Astrocyte (in vitro differentiated cells and primary cell): ENCODE measurements around the gene CNGA4. TPM values are rescaled to one million over a fixed set of nuclear protein-coding genes. Genes with fewer than 3 reads are reported as not detected.
A peak's percentile ranks its signal among the peaks of the same experiment; 100 is the strongest.

Experiments used
- DNase-seq: peaks from one replicate; pipeline ENCODE4 v3.0.0-alpha.2; 2010; ENCODE audit warnings: low read depth
- FAIRE-seq: peaks from 2 replicates; lab custom pipeline; 2011; peaks lifted over from hg19 to GRCh38; lab: Jason Lieb, UNC
- H2AFZ ChIP-seq: 2 replicates; pipeline ENCODE4 v1.6.0; 2012; ENCODE audit warnings: low read depth, low read length, inconsistent platforms
- H3K27ac ChIP-seq: 2 replicates; pipeline ENCODE4 v1.5.1; 2011; ENCODE audit warnings: low read depth, low read length, inconsistent platforms
- H3K27me3 ChIP-seq: 2 replicates; pipeline ENCODE4 v1.6.0; 2011; ENCODE audit warnings: low read length, inconsistent platforms; ENCODE audit not compliant: insufficient read depth
- H3K36me3 ChIP-seq: 2 replicates; pipeline ENCODE4 v1.5.1; 2011; ENCODE audit warnings: low read length, inconsistent platforms; ENCODE audit not compliant: insufficient read depth
- H3K4me1 ChIP-seq: 2 replicates; pipeline ENCODE4 v1.5.1; 2011; ENCODE audit warnings: low read length, inconsistent platforms; ENCODE audit not compliant: insufficient read depth
- H3K4me2 ChIP-seq: 2 replicates; pipeline ENCODE4 v1.6.0; 2012; ENCODE audit warnings: low read length, inconsistent platforms
- H3K4me3 ChIP-seq: 2 replicates; pipeline ENCODE4 v1.5.1; 2011; ENCODE audit warnings: low read depth, mild to moderate bottlenecking, low read length, inconsistent platforms; ENCODE audit not compliant: insufficient read depth
- H3K79me2 ChIP-seq: 2 replicates; pipeline ENCODE4 v1.6.0; 2012; ENCODE audit warnings: mild to moderate bottlenecking, low read length, inconsistent platforms; ENCODE audit not compliant: insufficient read depth
- H3K9ac ChIP-seq: 2 replicates; pipeline ENCODE4 v1.6.0; 2012; ENCODE audit warnings: mild to moderate bottlenecking, low read length, inconsistent platforms
- H3K9me3 ChIP-seq: 2 replicates; pipeline ENCODE4 v1.5.1; 2012; ENCODE audit warnings: low read depth, mild to moderate bottlenecking, low read length, inconsistent platforms; ENCODE audit not compliant: insufficient read depth
- H4K20me1 ChIP-seq: 2 replicates; pipeline ENCODE4 v1.6.0; 2012; ENCODE audit warnings: low read length, inconsistent platforms; ENCODE audit not compliant: insufficient read depth
- H3K27ac Mint-ChIP-seq: one replicate; pipeline ENCODE4 v1.8.0; 2021; ENCODE audit warnings: mild to moderate bottlenecking, mixed read lengths; ENCODE audit not compliant: unreplicated experiment
- H3K27me3 Mint-ChIP-seq: one replicate; pipeline ENCODE4 v1.8.0; 2021; ENCODE audit warnings: low read depth, mixed read lengths; ENCODE audit not compliant: unreplicated experiment
- H3K36me3 Mint-ChIP-seq: one replicate; pipeline ENCODE4 v1.8.0; 2021; ENCODE audit warnings: low read depth, mixed read lengths; ENCODE audit not compliant: unreplicated experiment
- H3K4me1 Mint-ChIP-seq: one replicate; pipeline ENCODE4 v1.8.0; 2021; ENCODE audit warnings: low read depth, mixed read lengths; ENCODE audit not compliant: unreplicated experiment
- H3K4me3 Mint-ChIP-seq: one replicate; pipeline ENCODE4 v1.8.0; 2021; ENCODE audit warnings: mild to moderate bottlenecking, moderate library complexity, mixed read lengths; ENCODE audit not compliant: unreplicated experiment
- H3K9me3 Mint-ChIP-seq: one replicate; pipeline ENCODE4 v1.8.0; 2021; ENCODE audit warnings: mild to moderate bottlenecking, mixed read lengths; ENCODE audit not compliant: unreplicated experiment
- CTCF ChIP-seq: IDR thresholded peaks from 2 replicates; pipeline ENCODE4 v1.5.1; 2011; ENCODE audit warnings: low read depth, mild to moderate bottlenecking, inconsistent platforms, low read length, moderate library complexity; ENCODE audit not compliant: insufficient read depth
- EZH2 ChIP-seq: IDR thresholded peaks from 2 replicates; pipeline ENCODE4 v1.6.1; 2012; ENCODE audit warnings: mild to moderate bottlenecking, low read length, inconsistent platforms; ENCODE audit not compliant: insufficient read depth
- total RNA-seq: library from RNA; stranded (reverse); gene quantifications from 2 replicates; pipeline ENCODE4 v1.2.1, GENCODE V29; 2021

The CNGA4 gene
- total RNA-seq, 1 donor from 2014 or later: 0.16 TPM

DNA sequence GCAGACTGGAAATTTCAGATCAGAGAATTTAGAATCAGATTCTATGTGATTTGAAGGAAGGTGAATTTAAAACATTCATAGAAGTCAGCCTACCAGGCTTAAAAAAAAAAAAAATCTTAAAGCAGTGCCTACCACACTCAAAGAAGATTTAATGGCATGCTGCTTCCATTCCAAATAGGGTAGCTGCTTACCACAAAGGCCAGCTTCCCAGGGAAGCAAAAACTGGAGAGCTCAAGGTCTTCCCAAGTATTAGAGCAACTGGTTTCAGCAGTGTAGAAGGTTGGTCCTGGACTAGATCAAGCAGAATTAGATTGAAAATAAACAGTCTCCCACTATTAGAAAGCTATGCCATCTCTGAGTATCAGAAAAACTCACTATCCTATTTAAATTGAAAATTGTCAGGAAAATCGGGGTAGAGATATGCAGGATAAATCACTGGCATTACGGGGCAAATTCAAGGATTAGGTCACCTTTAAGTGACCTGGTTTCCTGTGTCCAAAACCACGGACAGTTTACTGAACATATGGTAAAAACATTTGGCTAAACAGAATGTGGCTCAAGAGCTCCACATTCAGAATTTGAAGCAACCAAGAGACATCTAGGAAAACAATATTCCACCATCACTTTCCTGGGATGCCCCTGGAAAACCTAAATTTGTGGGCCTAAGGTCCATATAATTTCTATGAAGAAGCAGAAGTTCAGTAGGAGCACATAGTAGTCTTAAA is 32.3 kb upstream of the CNGA4 start:
- Histone ChIP-seq H3K4me2 (no peak overlapping the region), H3K4me1 (no peaks in the 10 kb centered on the region), H3K36me3 (peaks cover 2% of the 10 kb centered on the region), H3K27ac (no peak overlapping the region), H3K9me3 (no peaks in the 10 kb centered on the region), H4K20me1 (no peaks in the 10 kb centered on the region), H3K9ac (no peak overlapping the region), H3K27me3 (no peaks in the 10 kb centered on the region), H2AFZ (no peak overlapping the region), H3K4me3 (no peak overlapping the region), H3K79me2 (no peaks in the 10 kb centered on the region)
- FAIRE-seq (no peak), DNase-seq (peak; percentile 30)
- Mint-ChIP-seq H3K4me3 (no peak overlapping the region), H3K36me3 (peaks cover 19% of the 10 kb centered on the region), H3K9me3 (no peaks in the 10 kb centered on the region), H3K4me1 (peaks cover 24% of the 10 kb centered on the region), H3K27me3 (no peaks in the 10 kb centered on the region), H3K27ac (peak overlapping the region; percentile 6)
- TF ChIP-seq CTCF (no peak), EZH2 (no peak)

DNA sequence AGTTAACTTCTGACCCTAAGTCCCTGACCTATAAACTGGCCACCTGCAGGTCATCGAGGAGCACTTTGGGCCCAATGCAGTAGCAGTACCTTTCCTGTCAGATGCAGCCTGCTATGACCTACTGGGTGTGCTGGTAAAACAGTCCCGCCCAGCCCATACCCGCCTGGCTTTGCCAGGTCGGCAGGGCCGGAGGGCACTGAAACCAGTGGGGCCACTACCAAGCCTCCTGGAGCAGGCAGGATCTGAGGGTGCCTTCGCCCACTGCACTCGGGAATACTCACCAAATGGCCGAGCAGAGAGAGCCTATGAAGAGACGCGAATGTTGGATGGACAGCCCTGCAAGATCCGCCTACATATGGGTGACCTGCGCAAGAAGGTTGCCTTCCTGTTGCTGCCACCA is 29.1 kb upstream of the CNGA4 start:
- Mint-ChIP-seq H3K27ac (no peak overlapping the region), H3K4me1 (peaks cover 20% of the 10 kb centered on the region), H3K9me3 (no peaks in the 10 kb centered on the region), H3K4me3 (no peak overlapping the region), H3K36me3 (peaks cover 14% of the 10 kb centered on the region), H3K27me3 (no peaks in the 10 kb centered on the region)
- peaks cover 3% of the 10 kb centered on the region for H3K36me3 ChIP-seq
- H3K27ac ChIP-seq: no peak overlapping the region
- TF ChIP-seq EZH2 (no peak), CTCF (no peak)
- FAIRE-seq (no peak), DNase-seq (no peak)
- no peak overlapping the region for H3K4me2 ChIP-seq
- H4K20me1 ChIP-seq: no peaks in the 10 kb centered on the region
- H3K27me3 ChIP-seq: no peaks in the 10 kb centered on the region
- H3K79me2 ChIP-seq: no peaks in the 10 kb centered on the region
- H3K4me3 ChIP-seq: no peak overlapping the region
- no peaks in the 10 kb centered on the region for H3K9me3 ChIP-seq
- H3K9ac ChIP-seq: no peak overlapping the region
- H3K4me1 ChIP-seq: no peaks in the 10 kb centered on the region
- no peak overlapping the region for H2AFZ ChIP-seq

DNA sequence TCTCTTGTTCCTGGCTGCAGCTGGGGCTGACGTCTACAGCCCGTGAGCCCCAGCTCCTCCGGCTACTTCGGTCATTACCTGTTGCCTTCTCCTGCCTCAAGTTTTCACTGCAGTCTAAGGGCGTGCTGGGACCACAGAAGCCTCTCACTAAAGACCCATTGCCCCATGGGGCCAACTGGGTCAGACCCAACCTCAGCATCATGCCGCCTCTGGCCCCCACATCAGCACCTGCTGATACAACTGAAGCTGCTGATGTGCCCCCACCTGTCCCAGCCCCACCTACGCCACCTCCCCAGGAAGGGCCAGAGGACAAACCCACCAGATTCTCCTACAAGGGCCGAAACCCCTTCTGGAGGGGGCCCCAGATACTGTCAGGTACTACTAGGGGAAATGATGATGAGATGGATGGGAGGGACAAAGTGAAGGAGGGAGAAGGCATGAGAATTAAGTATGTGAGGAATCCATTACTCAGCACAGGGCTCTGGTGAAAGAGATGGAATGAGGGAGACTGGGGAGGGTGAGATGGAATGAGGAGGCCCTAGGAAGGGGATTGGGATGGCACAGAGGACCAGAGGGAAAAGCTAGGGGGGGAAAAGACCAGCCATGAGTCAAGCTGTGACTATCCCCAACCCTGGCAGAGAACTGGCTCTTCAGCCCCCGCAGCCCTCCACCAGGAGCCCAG is 28.5 kb upstream of the CNGA4 start:
- Mint-ChIP-seq H3K27me3 (no peaks in the 10 kb centered on the region), H3K4me3 (no peak overlapping the region), H3K4me1 (peaks cover 20% of the 10 kb centered on the region), H3K27ac (peak overlapping the region; percentile 15), H3K36me3 (peaks cover 14% of the 10 kb centered on the region), H3K9me3 (no peaks in the 10 kb centered on the region)
- Histone ChIP-seq H3K36me3 (peaks cover 9% of the 10 kb centered on the region), H3K27ac (no peak overlapping the region), H3K9ac (no peak overlapping the region), H2AFZ (no peak overlapping the region), H3K4me3 (no peak overlapping the region), H3K9me3 (no peaks in the 10 kb centered on the region), H3K79me2 (no peaks in the 10 kb centered on the region), H3K27me3 (no peaks in the 10 kb centered on the region), H3K4me2 (no peak overlapping the region), H4K20me1 (no peaks in the 10 kb centered on the region), H3K4me1 (no peaks in the 10 kb centered on the region)
- no peak for TF ChIP-seq CTCF
- no peak for TF ChIP-seq EZH2
- DNase-seq: no peak
- no peak for FAIRE-seq
